Loucy (cell line): ENCODE results near the gene GABBR2.

Experiments used
- H2AFZ ChIP-seq: fragments of 200-600 bp; sonication (generic); 2 replicates; pipeline ENCODE4 v1.6.0; 2016; ENCODE audit warnings: antibody characterized with exemption, mild to moderate bottlenecking, low read length, moderate library complexity
- H3F3A ChIP-seq: fragments of 200-600 bp; 2 replicates; pipeline ENCODE4 v1.6.0; 2016; ENCODE audit warnings: antibody characterized with exemption, low read depth, mild to moderate bottlenecking
- H3K27me3 ChIP-seq: fragments of 200-600 bp; sonication (generic); 2 replicates; pipeline ENCODE4 v1.6.1; 2014; ENCODE audit warnings: low read length, mild to moderate bottlenecking; ENCODE audit not compliant: insufficient read depth, poor library complexity, severe bottlenecking
- H3K36me3 ChIP-seq: fragments of 200-600 bp; sonication (generic); 2 replicates; pipeline ENCODE4 v1.6.1; 2016; ENCODE audit warnings: low read length; ENCODE audit not compliant: insufficient read depth
- H3K4me1 ChIP-seq: fragments of 200-600 bp; sonication (generic); 2 replicates; pipeline ENCODE4 v1.5.1; 2014; ENCODE audit warnings: low read length, mild to moderate bottlenecking; ENCODE audit not compliant: insufficient read depth, poor library complexity, severe bottlenecking
- H3K4me2 ChIP-seq: fragments of 200-600 bp; sonication (generic); 2 replicates; pipeline ENCODE4 v1.6.0; 2014; ENCODE audit warnings: antibody characterized with exemption, low read length, low read depth, mild to moderate bottlenecking; ENCODE audit not compliant: poor library complexity, severe bottlenecking
- H3K4me3 ChIP-seq: fragments of 200-600 bp; sonication (generic); 2 replicates; pipeline ENCODE4 v1.5.1; 2014; ENCODE audit warnings: low read length, mild to moderate bottlenecking, mixed read lengths; ENCODE audit not compliant: poor library complexity, severe bottlenecking
- H3K79me2 ChIP-seq: fragments of 200-600 bp; sonication (generic); 2 replicates; pipeline ENCODE4 v1.6.1; 2014; ENCODE audit warnings: low read length; ENCODE audit not compliant: insufficient read depth
- H3K9ac ChIP-seq: fragments of 200-600 bp; sonication (generic); 2 replicates; pipeline ENCODE4 v1.6.0; 2014; ENCODE audit warnings: mild to moderate bottlenecking, low read depth, low read length, moderate library complexity; ENCODE audit not compliant: poor library complexity, severe bottlenecking
- H3K9me2 ChIP-seq: fragments of 200-600 bp; sonication (generic); replicated peaks from 2 replicates; pipeline ENCODE4 v1.6.1; 2016; ENCODE audit warnings: low read depth, low read length, mixed read lengths
- H3K9me3 ChIP-seq: fragments of 200-600 bp; sonication (generic); 2 replicates; pipeline ENCODE4 v1.6.1; 2014; ENCODE audit warnings: mild to moderate bottlenecking, antibody characterized with exemption, low read length, low read depth; ENCODE audit not compliant: insufficient read depth
- H4K20me1 ChIP-seq: fragments of 200-600 bp; sonication (generic); 2 replicates; pipeline ENCODE4 v1.6.0; 2014; ENCODE audit warnings: antibody characterized with exemption, low read length, mild to moderate bottlenecking; ENCODE audit not compliant: insufficient read depth, poor library complexity, severe bottlenecking
- EZH2phosphoT487 ChIP-seq: fragments of 200-600 bp; IDR thresholded peaks from 2 replicates; pipeline ENCODE4 v1.6.1; 2018; ENCODE audit warnings: antibody characterized with exemption, mild to moderate bottlenecking, moderate library complexity, borderline replicate concordance
- TF ChIP-seq, protein P1 (sequence below): fragments of 200-600 bp; sonication (generic); conservative IDR thresholded peaks from 2 replicates; pipeline ENCODE4 v1.5.1; 2014; ENCODE audit warnings: mild to moderate bottlenecking, antibody characterized with exemption, low read length

Gene GABBR2

DNA sequence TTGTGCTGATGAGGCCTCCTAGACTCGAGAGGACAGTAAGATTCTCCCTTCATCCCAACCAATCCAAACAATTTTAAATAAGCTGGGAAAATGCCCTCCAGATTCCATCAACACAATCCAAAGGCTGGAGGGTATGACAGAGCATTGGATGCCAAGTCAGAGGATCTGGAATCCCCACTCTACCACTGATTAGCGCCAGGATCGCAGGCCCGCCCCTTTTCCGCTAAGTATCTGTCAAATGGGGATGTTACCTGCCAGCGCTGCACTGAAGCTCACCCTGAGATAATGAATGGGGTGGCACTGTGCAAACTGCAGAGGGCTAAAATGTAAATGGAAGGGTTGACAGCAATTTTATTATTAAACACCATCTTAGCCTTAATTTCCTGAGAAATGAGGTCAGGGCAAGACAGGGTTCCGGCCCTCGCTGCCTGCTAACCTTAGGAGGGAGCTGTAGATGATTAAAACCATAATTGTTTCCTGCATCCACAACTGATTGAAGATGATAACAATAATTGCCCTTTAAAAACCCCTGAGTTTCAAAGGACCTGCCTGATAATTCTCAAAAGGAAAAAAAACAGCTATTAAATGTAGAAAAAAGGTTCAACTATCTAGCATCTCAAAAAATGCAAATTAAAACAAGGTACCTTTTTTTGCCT lies 31.6 kb upstream of the GABBR2 start:
- H3K27me3 ChIP-seq: no peaks in the 10 kb centered on the region
- H3F3A ChIP-seq: peaks cover 11% of the 10 kb centered on the region
- no peaks in the 10 kb centered on the region for H3K9me2 ChIP-seq
- no peaks in the 10 kb centered on the region for H4K20me1 ChIP-seq
- no peaks in the 10 kb centered on the region for H3K36me3 ChIP-seq
- peak overlapping the region; percentile 56 for H3K4me2 ChIP-seq
- peak overlapping the region; percentile 22 for H3K4me3 ChIP-seq
- H3K4me1 ChIP-seq: peaks cover 45% of the 10 kb centered on the region
- no peak overlapping the region for H2AFZ ChIP-seq
- H3K79me2 ChIP-seq: no peaks in the 10 kb centered on the region
- TF ChIP-seq, protein P1, sequence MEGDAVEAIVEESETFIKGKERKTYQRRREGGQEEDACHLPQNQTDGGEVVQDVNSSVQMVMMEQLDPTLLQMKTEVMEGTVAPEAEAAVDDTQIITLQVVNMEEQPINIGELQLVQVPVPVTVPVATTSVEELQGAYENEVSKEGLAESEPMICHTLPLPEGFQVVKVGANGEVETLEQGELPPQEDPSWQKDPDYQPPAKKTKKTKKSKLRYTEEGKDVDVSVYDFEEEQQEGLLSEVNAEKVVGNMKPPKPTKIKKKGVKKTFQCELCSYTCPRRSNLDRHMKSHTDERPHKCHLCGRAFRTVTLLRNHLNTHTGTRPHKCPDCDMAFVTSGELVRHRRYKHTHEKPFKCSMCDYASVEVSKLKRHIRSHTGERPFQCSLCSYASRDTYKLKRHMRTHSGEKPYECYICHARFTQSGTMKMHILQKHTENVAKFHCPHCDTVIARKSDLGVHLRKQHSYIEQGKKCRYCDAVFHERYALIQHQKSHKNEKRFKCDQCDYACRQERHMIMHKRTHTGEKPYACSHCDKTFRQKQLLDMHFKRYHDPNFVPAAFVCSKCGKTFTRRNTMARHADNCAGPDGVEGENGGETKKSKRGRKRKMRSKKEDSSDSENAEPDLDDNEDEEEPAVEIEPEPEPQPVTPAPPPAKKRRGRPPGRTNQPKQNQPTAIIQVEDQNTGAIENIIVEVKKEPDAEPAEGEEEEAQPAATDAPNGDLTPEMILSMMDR: no peak
- TF ChIP-seq EZH2phosphoT487: peak; percentile 83; the same call in 1 of the 2 replicates
- H3K9me3 ChIP-seq: no peaks in the 10 kb centered on the region
- H3K9ac ChIP-seq: no peak overlapping the region

DNA sequence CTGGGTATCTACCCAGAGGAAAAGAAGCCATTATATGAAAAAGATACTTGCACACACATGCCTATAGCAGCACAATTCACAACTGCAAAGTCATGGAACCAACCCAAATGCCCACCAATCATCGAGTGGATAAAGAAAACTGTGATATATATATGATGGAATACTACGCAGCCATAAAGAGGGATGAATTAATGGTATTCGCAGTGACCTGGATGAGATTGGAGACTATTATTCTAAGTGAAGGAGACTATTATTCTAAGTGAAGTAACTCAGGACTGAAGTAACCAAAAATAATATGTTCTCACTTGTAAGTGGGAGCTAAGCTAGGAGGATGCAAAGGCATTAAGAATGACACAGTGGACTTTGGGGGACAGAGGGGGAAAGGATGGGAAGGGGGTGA lies 30.0 kb upstream of the GABBR2 start:
- Histone ChIP-seq H2AFZ (no peak overlapping the region), H3K79me2 (no peaks in the 10 kb centered on the region), H3K9me3 (no peaks in the 10 kb centered on the region), H3K9me2 (no peaks in the 10 kb centered on the region), H3F3A (peaks cover 11% of the 10 kb centered on the region), H3K4me3 (no peak overlapping the region), H3K27me3 (no peaks in the 10 kb centered on the region), H3K4me1 (peaks cover 43% of the 10 kb centered on the region), H3K4me2 (no peak overlapping the region), H3K9ac (no peak overlapping the region), H3K36me3 (no peaks in the 10 kb centered on the region), H4K20me1 (no peaks in the 10 kb centered on the region)
- TF ChIP-seq, protein P1: no peak
- no peak for TF ChIP-seq EZH2phosphoT487

DNA sequence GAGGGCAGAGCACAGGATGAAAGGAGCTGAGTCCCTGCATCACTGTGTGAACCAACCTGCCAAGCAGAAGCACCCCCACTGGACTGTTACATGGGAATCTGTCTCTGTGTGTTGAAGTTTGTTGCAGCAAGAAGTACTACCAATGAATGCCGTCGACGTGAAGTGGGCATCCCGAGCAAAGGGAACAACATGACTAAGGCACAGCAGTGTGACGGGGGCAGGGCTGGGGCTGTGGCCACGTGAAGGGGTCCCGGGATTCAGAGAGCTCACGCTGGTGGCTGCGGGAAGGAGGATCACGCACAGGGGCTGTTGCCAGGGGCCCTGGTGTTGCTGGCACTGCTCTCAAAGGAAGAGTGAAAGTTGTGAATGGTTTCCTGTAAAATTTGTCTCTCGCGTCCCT lies 27.5 kb upstream of the GABBR2 start:
- Histone ChIP-seq H3K4me2 (peak overlapping the region; percentile 35), H3K4me1 (peaks cover 22% of the 10 kb centered on the region), H3K79me2 (no peaks in the 10 kb centered on the region), H3K9me3 (no peaks in the 10 kb centered on the region), H3F3A (peaks cover 9% of the 10 kb centered on the region), H3K36me3 (no peaks in the 10 kb centered on the region), H4K20me1 (no peaks in the 10 kb centered on the region), H2AFZ (no peak overlapping the region), H3K9ac (no peak overlapping the region), H3K9me2 (no peaks in the 10 kb centered on the region), H3K27me3 (no peaks in the 10 kb centered on the region), H3K4me3 (no peak overlapping the region)
- TF ChIP-seq EZH2phosphoT487: no peak
- TF ChIP-seq, protein P1: no peak
